CD4-positive, alpha-beta T cell treated with Interleukin-17A for 1 hour (primary cell): Measurements from ENCODE around the gene JAML.
"Not testable (repeated sequence)": the region's sequence is repeated elsewhere in the genome, so short reads cannot be mapped to it uniquely, and the experiment has no call there.

Source experiments
- DNase-seq: peaks from one replicate; pipeline ENCODE4 v3.0.0-alpha.2; 2020

Gene JAML

GRCh38 chr11:118192817-118193216 lies 32.0 kb downstream of the JAML start:
- DNase-seq: not testable (repeated sequence)

GRCh38 chr11:118190942-118191506 lies 33.8 kb downstream of the JAML start:
- DNase-seq: not testable (repeated sequence)

DNA sequence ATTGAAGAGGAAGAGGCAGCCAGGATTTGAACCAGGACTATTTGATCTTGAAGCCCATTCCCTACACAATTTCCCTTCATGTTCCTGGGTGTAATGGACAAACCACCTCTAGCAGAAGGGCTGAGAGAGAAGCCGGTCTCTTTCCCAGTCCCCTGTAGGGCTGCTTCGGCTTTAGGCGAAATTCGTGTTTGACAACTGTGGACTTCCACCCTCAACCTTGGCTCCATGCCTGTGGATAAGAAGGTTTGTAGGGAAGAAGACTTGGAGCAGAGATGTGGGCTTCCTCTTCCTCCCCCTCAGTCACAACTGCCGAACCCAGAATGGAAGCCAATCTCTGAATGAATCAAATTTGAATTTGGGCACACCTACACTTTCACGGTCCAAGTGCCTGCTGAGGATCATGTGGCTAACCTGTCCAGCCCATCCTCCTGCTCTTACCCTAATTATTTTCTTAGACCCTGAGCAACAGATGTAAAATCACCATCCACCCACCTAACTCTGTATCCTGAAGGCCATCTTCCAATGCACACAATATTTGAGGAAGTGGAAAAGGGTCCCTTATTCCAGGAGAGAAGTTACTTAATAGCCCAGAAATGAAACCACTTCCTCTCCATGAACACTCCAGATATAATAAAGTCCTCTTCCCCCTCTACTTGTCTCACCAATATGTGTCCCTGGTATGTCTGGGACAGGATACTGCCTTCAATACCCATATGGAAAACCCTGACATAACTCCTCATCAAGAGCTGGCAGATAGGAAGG lies 38.3 kb downstream of the JAML start:
- DNase-seq: no peak

DNA sequence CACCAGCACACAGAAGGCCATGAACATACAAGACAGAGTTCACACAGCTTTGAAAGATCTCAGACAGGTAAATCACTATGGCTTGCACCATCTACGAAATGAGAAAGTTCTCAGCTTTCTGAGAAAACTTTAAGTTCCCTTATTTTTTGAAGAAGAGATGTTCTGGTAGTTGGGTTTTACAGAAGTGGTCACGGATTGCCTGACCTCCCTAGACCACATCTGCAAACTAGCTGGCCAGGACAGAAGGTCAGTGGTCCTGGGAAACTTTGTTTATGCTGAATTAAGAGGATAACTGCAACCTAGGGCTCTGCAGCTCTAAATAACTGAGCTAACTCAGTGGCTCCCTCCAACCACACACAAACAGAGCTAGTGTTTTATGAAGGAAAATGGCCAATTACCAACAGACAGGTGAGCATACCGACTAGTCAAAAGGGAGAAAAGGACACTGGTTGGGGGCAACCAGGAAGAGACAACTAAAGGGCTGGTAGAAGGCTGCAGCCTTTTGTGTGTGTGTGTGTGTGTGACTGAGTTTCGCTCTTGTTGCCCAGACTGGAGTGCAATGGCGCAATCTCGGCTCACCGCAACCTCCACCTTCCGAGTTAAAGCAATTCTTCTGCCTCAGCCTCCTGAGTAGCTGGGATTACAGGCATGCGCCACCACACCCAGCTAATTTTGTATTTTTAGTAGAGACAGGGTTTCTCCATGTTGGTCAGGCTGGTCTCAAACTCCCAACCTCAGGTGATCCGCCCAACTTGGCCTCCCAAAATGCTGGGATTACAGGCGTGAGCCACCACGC lies 39.8 kb downstream of the JAML start:
- DNase-seq: no peak

- not testable (repeated sequence) for DNase-seq
These were observed 41.1 kb downstream of the JAML start for GRCh38 chr11:118183691-118184090.

DNA sequence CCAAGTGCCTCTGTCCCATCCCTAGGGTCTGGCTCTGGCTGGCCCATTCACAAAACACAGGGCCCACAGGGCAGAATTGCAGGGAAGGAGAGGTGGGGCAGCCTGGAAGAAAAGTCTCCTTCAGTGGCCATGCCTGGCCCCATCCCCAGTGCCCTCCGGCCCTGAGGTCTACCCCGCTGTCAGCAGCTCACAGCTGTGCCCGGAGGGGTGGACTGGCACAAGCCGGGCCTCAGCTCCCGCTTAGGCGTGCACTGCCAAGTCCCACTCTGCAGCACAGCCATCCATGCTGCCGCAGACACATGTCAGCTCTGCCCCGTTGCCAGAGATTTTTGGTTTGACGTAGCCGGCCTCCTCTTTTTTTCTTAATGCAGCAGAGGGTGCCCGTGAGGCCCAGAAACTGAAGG lies 44.5 kb downstream of the JAML start:
- no peak for DNase-seq

GRCh38 chr11:118176778-118177134 lies 48.1 kb downstream of the JAML start:
- no peak for DNase-seq

DNA sequence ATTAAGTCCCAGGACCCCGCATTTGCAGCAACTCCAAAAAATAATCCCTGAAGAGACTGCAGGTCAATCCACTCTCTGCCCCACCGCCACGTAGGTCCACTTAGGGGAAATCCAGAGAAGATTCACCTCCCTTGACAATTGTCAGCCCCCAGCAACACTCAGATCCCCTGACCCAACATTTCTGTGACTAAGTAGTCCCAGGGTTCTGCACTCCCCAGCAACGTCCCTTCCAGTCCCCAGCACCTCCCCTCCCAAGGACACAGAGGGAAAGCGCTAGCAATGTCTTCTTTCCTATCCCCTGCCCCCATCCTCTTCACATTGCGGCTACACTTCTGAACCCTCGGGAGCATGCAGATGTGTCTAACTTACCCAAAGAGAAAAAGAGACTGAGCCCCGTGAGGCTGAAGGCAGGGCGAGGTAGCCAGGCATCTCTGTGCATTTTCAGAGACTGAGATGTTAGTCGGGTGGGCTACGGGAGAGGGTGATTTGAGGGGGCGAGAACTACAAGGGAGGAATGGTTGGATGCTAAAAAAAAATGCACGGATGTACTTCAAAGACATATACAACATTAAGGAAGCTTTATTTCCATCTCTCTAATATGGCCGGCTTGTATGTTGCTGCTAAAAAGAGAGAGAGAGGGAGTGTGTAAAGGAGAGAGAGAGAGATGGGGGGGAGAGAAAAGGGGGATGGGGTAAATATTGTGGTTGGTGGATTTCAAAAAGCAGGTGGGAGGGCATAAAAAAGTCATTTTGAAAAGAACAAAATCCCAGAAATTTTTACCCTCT lies 48.6 kb downstream of the JAML start, which contains the start of gene SCN2B:
Gene SCN2B, minus strand, starts transcription at position 647 of the 785 bp plus-strand sequence. Its CDS starts 208 bp downstream, at position 439.
- no peak for DNase-seq

GRCh38 chr11:118175031-118175992 lies 49.5 kb downstream of the JAML start:
- DNase-seq: no peak

DNA sequence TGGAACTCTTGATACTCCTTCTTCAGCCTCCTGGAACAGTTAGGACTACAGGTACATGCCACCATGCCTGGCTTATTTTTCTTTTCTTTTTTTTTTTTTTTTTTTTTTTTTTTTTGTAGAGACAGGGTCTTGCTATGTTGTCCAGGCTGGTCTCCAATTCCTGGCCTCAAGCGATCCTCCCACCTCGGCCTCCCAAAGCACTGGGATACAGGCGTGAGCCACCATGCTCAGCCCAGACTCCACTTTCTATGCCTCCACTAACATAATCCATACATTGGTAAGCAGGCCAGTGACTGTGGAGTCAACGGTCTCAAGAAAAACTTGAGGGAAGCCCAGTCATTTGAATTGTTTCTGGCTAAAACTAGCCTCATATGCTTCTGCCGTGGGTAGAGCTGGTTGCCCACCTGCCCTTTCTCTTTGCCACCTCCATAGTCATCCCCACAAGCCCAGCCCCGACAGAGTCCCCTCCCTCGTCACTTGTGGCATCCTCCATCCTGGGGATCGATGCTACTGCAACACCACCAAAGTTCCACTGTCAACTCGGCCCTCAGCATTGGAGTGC lies 50.7 kb downstream of the JAML start:
- no peak for DNase-seq

DNA sequence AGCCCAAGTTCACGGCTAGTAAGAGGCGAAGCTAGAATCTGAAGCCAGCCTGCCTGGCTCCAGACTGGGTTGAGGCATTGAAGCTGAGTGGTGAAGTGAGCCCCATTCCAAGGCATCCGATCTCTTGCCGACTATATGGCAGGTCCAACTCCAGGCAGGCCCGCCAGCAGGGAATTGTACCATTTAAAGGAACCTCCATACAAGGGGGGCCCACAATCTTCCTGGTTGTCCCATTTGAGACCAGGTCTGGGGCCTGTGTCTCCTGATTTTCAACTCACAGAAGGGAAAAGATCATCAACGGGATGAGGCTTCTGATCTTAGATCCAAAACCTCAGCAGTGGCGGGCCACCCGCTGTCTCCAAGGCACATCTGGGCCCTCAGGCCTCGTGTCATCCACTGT lies 52.5 kb downstream of the JAML start:
- no peak for DNase-seq

- peak; percentile 74 for DNase-seq
These were observed 53.3 kb downstream of the JAML start for GRCh38 chr11:118171269-118172062.

GRCh38 chr11:118170882-118171268 lies 53.9 kb downstream of the JAML start:
- no peak for DNase-seq

GRCh38 chr11:118170231-118170630 lies 54.6 kb downstream of the JAML start:
- no peak for DNase-seq

GRCh38 chr11:118169300-118170140 lies 55.3 kb downstream of the JAML start:
- DNase-seq: no peak

DNA sequence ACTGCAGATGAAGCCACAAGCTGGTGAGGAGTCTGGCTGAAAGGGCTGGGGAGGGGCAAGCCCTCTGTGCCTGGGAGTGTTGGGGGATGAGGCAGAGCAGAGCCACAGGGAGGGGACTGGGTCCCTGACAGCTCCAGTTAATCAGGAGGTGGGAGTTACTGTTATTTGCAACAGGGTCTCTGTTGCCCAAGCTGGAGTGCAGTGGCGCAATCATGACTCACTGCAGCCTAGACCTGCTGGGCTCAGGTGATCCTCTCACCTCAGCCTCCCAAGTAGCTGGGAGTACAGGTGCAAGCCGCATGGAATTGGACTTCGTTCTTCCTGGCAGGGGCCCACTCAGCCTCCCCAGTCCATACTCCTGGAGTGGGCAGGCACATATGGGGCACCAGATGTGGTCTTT lies 56.1 kb downstream of the JAML start:
- DNase-seq: no peak

GRCh38 chr11:118168316-118168715 lies 56.5 kb downstream of the JAML start:
- DNase-seq: no peak

GRCh38 chr11:118167906-118168305 lies 56.9 kb downstream of the JAML start:
- DNase-seq: no peak

DNA sequence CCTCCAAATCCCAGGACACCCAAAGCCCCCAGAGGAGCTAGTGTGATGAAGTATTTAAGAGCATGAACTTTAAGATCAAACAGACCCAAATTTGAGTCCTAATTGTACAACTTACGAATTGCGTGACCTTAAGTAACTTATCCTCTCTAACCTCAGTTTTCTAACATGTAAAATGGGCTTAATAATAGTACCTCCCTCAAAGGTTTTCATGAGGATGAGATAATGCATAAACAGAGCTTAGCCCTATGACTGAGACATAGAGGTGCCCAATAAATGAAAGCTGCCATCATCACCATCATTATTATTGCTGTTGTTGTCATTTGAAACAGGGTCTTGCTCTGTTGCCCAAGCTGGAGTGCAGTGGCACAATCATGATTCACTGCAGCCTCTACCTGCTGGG lies 57.6 kb downstream of the JAML start:
- DNase-seq: no peak

- DNase-seq: no peak
These were observed 58.2 kb downstream of the JAML start for GRCh38 chr11:118166641-118167040.
